H1 (cell line): ENCODE data around the gene ADGRV1.

Experiments
- CBX5 ChIP-seq: fragments of 300-800, 300-1000 bp; sonication (generic); IDR thresholded peaks from 2 replicates; pipeline ENCODE4 v1.7.1; 2016; ENCODE audit warnings: antibody characterized with exemption, low read length, low read depth
- EGR1 ChIP-seq: IDR thresholded peaks from 2 replicates; pipeline ENCODE4 v1.6.1; 2011; ENCODE audit warnings: low read depth, low read length, borderline replicate concordance
- EZH2 ChIP-seq: fragments of 200-600 bp; sonication (generic); IDR thresholded peaks from 2 replicates; pipeline ENCODE4 v1.7.1; 2012; ENCODE audit warnings: low read depth, mild to moderate bottlenecking, moderate library complexity, low read length, inconsistent platforms; ENCODE audit not compliant: severe bottlenecking
- KDM1A ChIP-seq: fragments of 200-600, 300-600 bp; sonication (generic); IDR thresholded peaks from 2 replicates; pipeline ENCODE4 v1.7.1; 2016; ENCODE audit warnings: mild to moderate bottlenecking, low read length, borderline replicate concordance
- MAX ChIP-seq: IDR thresholded peaks from 2 replicates; pipeline ENCODE4 v1.6.1; 2012; ENCODE audit warnings: inconsistent platforms
- POLR2A ChIP-seq, 2 experiments: IDR thresholded peaks; 1 replicate in 1 of 2; 2 replicates in 1 of 2; pipeline ENCODE4 v1.6.1; 2011; ENCODE audit warnings: low read depth in 2 of 2, low read length in 2 of 2, mild to moderate bottlenecking in 2 of 2; ENCODE audit errors: control extremely low read depth in 1 of 2
- POLR2AphosphoS5 ChIP-seq: IDR thresholded peaks from 2 replicates; pipeline ENCODE4 v1.6.1; 2011; ENCODE audit warnings: low read depth, low read length
- SIX5 ChIP-seq: IDR thresholded peaks from 2 replicates; pipeline ENCODE4 v1.6.1; 2011; ENCODE audit warnings: mild to moderate bottlenecking, low read depth, low read length
- ZNF274 ChIP-seq: IDR thresholded peaks from 2 replicates; pipeline ENCODE4 v1.7.0; 2012; ENCODE audit warnings: low read length, borderline replicate concordance; ENCODE audit errors: extremely low read depth
- TF ChIP-seq, protein P1 (sequence below), 3 experiments: IDR thresholded peaks; 1 replicate in 2 of 3; 2 replicates in 1 of 3; pipeline versions ENCODE4 v1.5.1 to v1.6.1; 2011; ENCODE audit warnings: low read length in 3 of 3, mild to moderate bottlenecking in 3 of 3, inconsistent platforms in 2 of 3, low read depth in 1 of 3, moderate library complexity in 1 of 3; ENCODE audit not compliant: insufficient read depth in 1 of 3; ENCODE audit errors: control extremely low read depth in 1 of 3

GRCh38 chr5:90962481-90962880, 403.9 kb downstream of the ADGRV1 start:
- TF ChIP-seq EGR1 (no peak), CBX5 (no peak), POLR2AphosphoS5 (no peak), KDM1A (no peak), SIX5 (no peak), EZH2 (no peak), POLR2A (IDR thresholded peaks at IDR 0.05; ENCODE audit: control extremely low read depth in 1 of 2, low read depth in 2 of 2, low read length in 2 of 2) (no peak), ZNF274 (no peak), MAX (no peak)
- TF ChIP-seq, protein P1, sequence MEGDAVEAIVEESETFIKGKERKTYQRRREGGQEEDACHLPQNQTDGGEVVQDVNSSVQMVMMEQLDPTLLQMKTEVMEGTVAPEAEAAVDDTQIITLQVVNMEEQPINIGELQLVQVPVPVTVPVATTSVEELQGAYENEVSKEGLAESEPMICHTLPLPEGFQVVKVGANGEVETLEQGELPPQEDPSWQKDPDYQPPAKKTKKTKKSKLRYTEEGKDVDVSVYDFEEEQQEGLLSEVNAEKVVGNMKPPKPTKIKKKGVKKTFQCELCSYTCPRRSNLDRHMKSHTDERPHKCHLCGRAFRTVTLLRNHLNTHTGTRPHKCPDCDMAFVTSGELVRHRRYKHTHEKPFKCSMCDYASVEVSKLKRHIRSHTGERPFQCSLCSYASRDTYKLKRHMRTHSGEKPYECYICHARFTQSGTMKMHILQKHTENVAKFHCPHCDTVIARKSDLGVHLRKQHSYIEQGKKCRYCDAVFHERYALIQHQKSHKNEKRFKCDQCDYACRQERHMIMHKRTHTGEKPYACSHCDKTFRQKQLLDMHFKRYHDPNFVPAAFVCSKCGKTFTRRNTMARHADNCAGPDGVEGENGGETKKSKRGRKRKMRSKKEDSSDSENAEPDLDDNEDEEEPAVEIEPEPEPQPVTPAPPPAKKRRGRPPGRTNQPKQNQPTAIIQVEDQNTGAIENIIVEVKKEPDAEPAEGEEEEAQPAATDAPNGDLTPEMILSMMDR (IDR thresholded peaks at IDR 0.05; ENCODE audit: control extremely low read depth in 1 of 3, insufficient read depth in 1 of 3, low read depth in 1 of 3, low read length in 3 of 3) = no peak
